D721Med (cell line): Measurements from ENCODE around the gene GALNT12.

Experiments used
- DNase-seq: peaks from one replicate; pipeline ENCODE4 v3.0.0; 2011; ENCODE audit warnings: low spot score; ENCODE audit not compliant: insufficient read length
- FAIRE-seq: peaks from 2 replicates; lab custom pipeline; 2011; peaks lifted over from hg19 to GRCh38; lab: Jason Lieb, UNC
- TF ChIP-seq, protein P1 (sequence below): IDR thresholded peaks from 2 replicates; pipeline ENCODE4 v1.5.1; 2012; ENCODE audit warnings: mild to moderate bottlenecking, control low read depth; ENCODE audit not compliant: insufficient read depth; ENCODE audit errors: missing control alignments

GALNT12 gene

DNA sequence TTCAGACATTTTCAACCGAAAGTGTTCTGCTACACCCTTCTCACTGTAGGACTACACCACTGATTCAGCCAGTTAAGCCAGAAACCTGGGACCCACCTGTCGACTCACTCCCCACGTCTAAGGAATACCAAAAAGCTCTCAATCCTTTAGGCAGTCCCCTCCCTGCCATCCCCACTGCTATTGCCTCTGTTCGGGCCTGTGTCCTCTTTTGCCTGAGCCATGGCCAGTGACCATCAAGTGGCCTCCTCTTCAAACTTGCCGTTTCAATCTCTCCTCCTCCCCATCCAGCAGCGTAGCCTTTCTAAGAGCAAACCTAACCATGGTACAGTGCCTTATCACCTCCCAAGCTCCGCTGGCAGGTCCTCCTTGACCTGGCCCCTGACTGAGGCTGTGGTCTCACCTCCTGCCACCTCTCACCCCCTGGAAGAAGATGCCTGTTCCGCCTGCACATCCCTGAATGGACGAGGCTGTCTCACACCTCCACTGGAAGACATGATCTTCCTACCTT, 64.1 kb downstream of the GALNT12 start:
- TF ChIP-seq, protein P1, sequence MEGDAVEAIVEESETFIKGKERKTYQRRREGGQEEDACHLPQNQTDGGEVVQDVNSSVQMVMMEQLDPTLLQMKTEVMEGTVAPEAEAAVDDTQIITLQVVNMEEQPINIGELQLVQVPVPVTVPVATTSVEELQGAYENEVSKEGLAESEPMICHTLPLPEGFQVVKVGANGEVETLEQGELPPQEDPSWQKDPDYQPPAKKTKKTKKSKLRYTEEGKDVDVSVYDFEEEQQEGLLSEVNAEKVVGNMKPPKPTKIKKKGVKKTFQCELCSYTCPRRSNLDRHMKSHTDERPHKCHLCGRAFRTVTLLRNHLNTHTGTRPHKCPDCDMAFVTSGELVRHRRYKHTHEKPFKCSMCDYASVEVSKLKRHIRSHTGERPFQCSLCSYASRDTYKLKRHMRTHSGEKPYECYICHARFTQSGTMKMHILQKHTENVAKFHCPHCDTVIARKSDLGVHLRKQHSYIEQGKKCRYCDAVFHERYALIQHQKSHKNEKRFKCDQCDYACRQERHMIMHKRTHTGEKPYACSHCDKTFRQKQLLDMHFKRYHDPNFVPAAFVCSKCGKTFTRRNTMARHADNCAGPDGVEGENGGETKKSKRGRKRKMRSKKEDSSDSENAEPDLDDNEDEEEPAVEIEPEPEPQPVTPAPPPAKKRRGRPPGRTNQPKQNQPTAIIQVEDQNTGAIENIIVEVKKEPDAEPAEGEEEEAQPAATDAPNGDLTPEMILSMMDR: no peak
- DNase-seq (no peak), FAIRE-seq (no peak)

DNA sequence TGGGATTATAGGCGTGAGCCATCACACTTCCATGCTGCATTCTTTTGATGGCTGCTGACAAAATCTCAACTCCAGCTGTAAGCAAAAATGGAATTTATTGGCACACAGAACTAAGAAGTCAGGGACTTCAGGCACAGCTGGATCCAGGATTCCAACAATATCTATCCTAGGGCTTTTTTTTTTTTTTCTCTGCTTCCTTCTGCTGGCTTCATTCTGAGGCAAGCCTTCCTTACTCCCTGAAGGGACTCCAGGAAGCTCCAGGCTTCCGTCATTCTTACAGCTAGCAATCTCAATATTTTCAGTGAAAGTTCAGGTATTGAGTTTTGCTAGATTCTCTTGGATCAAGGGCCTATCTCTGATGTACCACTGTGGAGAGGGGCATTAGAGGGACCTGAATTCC, 66.1 kb downstream of the GALNT12 start:
- DNase-seq (no peak), FAIRE-seq (no peak)
- TF ChIP-seq, protein P1: no peak

DNA sequence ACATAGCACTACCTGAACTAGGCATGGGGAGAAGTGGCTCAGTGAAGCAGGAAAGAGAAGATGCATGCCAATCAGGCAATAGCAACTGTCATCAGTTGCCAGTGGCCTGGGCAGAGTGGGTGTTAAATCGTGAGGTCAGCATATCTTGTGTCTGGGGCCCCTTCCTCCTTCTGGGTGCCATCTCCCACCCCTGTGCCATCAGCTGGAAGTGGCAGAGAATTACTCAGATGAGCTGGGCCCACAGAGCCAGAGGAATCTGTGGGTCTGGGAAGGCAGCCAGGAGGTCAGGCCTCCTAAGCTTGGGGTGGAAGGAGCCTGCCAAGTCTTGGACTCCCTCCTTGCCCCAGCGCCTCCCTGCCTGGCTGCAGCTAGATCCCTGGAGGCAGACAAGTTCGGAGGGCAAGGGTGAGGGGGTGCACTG, 66.5 kb downstream of the GALNT12 start:
- DNase-seq: no peak

DNA sequence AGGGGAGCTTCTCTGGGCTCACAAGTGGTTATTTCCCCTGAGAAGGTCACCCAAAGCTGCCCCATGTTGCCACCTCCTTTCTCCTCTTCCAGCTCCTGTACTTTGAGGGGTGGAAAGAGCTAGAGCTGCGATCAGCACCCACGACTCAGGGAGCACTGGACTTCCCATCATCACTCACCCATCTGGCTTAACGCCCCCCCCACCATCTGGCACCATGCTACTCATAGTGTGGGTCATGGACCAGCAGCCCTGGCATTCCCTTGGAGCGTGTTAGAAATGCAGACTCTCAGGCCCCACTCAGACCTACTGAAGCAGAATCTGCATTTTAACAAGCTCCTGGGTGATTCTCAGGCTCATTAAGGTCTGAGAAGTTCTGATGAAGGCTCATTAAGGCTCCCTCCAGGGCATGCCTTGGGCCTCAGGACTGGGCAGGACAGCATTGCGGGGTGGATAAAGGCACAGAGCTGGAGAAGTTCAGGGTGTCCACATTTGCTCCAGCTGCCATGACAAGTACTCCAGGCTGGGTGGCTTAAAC, 67.3 kb downstream of the GALNT12 start:
- no peak for FAIRE-seq
- DNase-seq: no peak
- TF ChIP-seq, protein P1: no peak

More for the DNA sequence above, 66.5 kb downstream of the GALNT12 start:
- TF ChIP-seq, protein P1: no peak
- FAIRE-seq: no peak

DNA sequence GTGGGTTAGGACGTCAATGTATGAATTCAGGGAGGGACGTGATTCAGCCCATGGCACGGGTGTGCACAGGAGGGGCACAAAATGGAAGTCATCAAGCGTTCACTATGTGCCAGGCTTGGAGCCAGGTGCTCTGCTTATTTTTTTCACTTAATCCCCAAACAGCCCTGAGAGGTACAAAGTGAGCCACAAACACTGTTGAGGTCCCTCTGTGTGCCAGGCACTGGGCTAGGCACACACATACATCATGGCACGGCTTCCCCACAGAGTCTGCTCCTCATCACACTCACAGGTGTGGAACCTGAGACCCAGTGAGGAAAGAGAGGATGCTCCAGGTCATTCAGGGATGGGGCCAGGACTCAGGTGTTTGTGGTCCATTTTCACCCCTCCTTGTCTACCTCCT, 68.1 kb downstream of the GALNT12 start:
- DNase-seq (no peak), FAIRE-seq (no peak)
- TF ChIP-seq, protein P1: no peak

DNA sequence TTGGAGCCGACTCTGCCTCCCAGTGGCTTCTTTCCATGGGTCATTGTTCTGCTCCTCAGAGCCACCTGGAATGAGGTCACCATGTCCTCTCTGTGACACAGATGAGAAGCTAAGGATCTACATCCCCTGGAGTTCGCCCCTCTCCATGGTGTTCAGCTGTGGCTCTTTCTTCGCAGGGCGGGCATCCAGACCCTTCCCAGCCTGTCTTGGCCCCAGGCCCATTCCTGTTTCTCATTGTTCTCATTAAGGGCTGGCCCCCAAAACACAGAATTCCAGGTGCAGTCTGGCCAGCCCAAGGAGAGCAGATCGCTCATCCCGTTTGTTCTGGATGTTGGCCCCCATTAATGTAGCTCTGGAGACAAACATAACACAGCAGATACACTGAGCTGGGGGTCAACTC, 69.8 kb downstream of the GALNT12 start:
- FAIRE-seq (no peak), DNase-seq (no peak)
- TF ChIP-seq, protein P1: no peak
